Effector memory CD8-positive, alpha-beta T cell (primary cell): ENCODE results near the gene MAB21L3.
"Not testable (repeated sequence)": the region's sequence is repeated elsewhere in the genome, so short reads cannot be mapped to it uniquely, and the experiment has no call there.

Experiments used
- ATAC-seq: fragments of 150-1000 bp; cut with Tn5 transposase; replicated peaks from 2 replicates; pipeline ENCODE4 v1.10.0; 2021; ENCODE audit warnings: mild to moderate bottlenecking, moderate library complexity
- DNase-seq, 3 experiments: peaks; one replicate each; pipeline ENCODE4 v3.0.0; 2021
- H3K27ac Mint-ChIP-seq, 2 donors: one replicate each; pipeline ENCODE4 v1.8.0; 2022; ENCODE audit warnings: mild to moderate bottlenecking in 2 of 2, mixed read lengths in 2 of 2, moderate library complexity in 2 of 2
- H3K27me3 Mint-ChIP-seq, 2 donors: one replicate each; pipeline ENCODE4 v1.8.0; 2022; ENCODE audit warnings: mixed read lengths in 2 of 2
- H3K36me3 Mint-ChIP-seq: one replicate; pipeline ENCODE4 v1.8.0; 2022; ENCODE audit warnings: mild to moderate bottlenecking, moderate library complexity, mixed read lengths; ENCODE audit not compliant: insufficient read depth
- H3K4me1 Mint-ChIP-seq, 2 donors: one replicate each; pipeline ENCODE4 v1.8.0; 2022; ENCODE audit warnings: low read depth in 2 of 2, mixed read lengths in 2 of 2
- H3K4me3 Mint-ChIP-seq, 2 donors: one replicate each; pipeline ENCODE4 v1.8.0; 2022; ENCODE audit warnings: mild to moderate bottlenecking in 2 of 2, mixed read lengths in 2 of 2, moderate library complexity in 2 of 2
- H3K9me3 Mint-ChIP-seq, 2 donors: one replicate each; pipeline ENCODE4 v1.8.0; 2022; ENCODE audit warnings: mixed read lengths in 2 of 2

The MAB21L3 gene

GRCh38 chr1:116131866-116132605 lies 20.8 kb downstream of the MAB21L3 start:
- DNase-seq: no peak
- Mint-ChIP-seq H3K27me3 (peaks cover 18 to 30% of the 10 kb centered on the region in 2 donors), H3K27ac (no peak overlapping the region), H3K36me3 (no peaks in the 10 kb centered on the region), H3K4me3 (no peak overlapping the region), H3K4me1 (peaks cover 0 to 5% of the 10 kb centered on the region in 2 donors), H3K9me3 (no peaks in the 10 kb centered on the region)
- ATAC-seq: no peak

- Mint-ChIP-seq H3K9me3 (no peaks in the 10 kb centered on the region), H3K4me1 (peaks cover under 1 to 2% of the 10 kb centered on the region in 2 donors), H3K4me3 (no peak overlapping the region), H3K27ac (no peak overlapping the region), H3K36me3 (no peaks in the 10 kb centered on the region), H3K27me3 (peaks cover 18 to 25% of the 10 kb centered on the region in 2 donors)
- no peak for ATAC-seq
- DNase-seq: no peak
These were observed 22.7 kb downstream of the MAB21L3 start for GRCh38 chr1:116133696-116134475.

- DNase-seq (no peak), ATAC-seq (no peak)
- Mint-ChIP-seq H3K4me1 (peaks cover 3 to 6% of the 10 kb centered on the region in 2 donors), H3K27me3 (peaks cover 16 to 19% of the 10 kb centered on the region in 2 donors), H3K36me3 (no peaks in the 10 kb centered on the region), H3K27ac (no peak overlapping the region), H3K9me3 (no peaks in the 10 kb centered on the region), H3K4me3 (no peak overlapping the region)
These were observed 23.2 kb downstream of the MAB21L3 start for GRCh38 chr1:116134476-116134773.

- ATAC-seq (no peak), DNase-seq (no peak)
- Mint-ChIP-seq H3K27me3 (peaks cover 12 to 14% of the 10 kb centered on the region in 2 donors), H3K4me1 (peaks cover 3 to 6% of the 10 kb centered on the region in 2 donors), H3K36me3 (no peaks in the 10 kb centered on the region), H3K9me3 (no peaks in the 10 kb centered on the region), H3K27ac (no peak overlapping the region), H3K4me3 (peak overlapping the region; percentile 6 to 63)
These were observed 27.1 kb downstream of the MAB21L3 start for GRCh38 chr1:116138277-116138792.

- peaks cover 3 to 6% of the 10 kb centered on the region in 2 donors for H3K4me1 Mint-ChIP-seq
- no peak for DNase-seq
- no peaks in the 10 kb centered on the region for H3K36me3 Mint-ChIP-seq
- H3K4me3 Mint-ChIP-seq: peak overlapping the region in 1 of 2 donors; percentile 64
- H3K27me3 Mint-ChIP-seq: peaks cover 2 to 17% of the 10 kb centered on the region in 2 donors
- peak overlapping the region in 1 of 2 donors; percentile 83 for H3K27ac Mint-ChIP-seq
- H3K9me3 Mint-ChIP-seq: peaks cover 0 to 3% of the 10 kb centered on the region in 2 donors
- ATAC-seq: no peak
These were observed 28.5 kb downstream of the MAB21L3 start for GRCh38 chr1:116139592-116140134.

- peaks cover 21 to 22% of the 10 kb centered on the region in 2 donors for H3K27me3 Mint-ChIP-seq
- DNase-seq: no peak
- peaks cover 0 to 3% of the 10 kb centered on the region in 2 donors for H3K9me3 Mint-ChIP-seq
- no peaks in the 10 kb centered on the region for H3K36me3 Mint-ChIP-seq
- peaks cover 1 to 3% of the 10 kb centered on the region in 2 donors for H3K4me1 Mint-ChIP-seq
- no peak for ATAC-seq
- H3K4me3 Mint-ChIP-seq: no peak overlapping the region
- H3K27ac Mint-ChIP-seq: no peak overlapping the region
These were observed 33.0 kb downstream of the MAB21L3 start for GRCh38 chr1:116144151-116144550.

GRCh38 chr1:116146447-116147113 lies 35.4 kb downstream of the MAB21L3 start:
- not testable (repeated sequence) for H3K9me3 Mint-ChIP-seq, H3K36me3 Mint-ChIP-seq, DNase-seq, H3K4me1 Mint-ChIP-seq, H3K4me3 Mint-ChIP-seq, ATAC-seq
- H3K27ac Mint-ChIP-seq: peak overlapping the region in 1 of 2 donors; percentile 22
- H3K27me3 Mint-ChIP-seq: peaks cover 21 to 23% of the 10 kb centered on the region in 2 donors

- Mint-ChIP-seq H3K4me3 (no peak overlapping the region), H3K9me3 (peaks cover 0 to 3% of the 10 kb centered on the region in 2 donors), H3K27ac (peak overlapping the region in 1 of 2 donors; percentile 22), H3K4me1 (peaks cover 3 to 7% of the 10 kb centered on the region in 2 donors), H3K36me3 (peaks cover 3% of the 10 kb centered on the region), H3K27me3 (peaks cover 21 to 23% of the 10 kb centered on the region in 2 donors)
- DNase-seq (no peak), ATAC-seq (no peak)
These were observed 35.9 kb downstream of the MAB21L3 start for GRCh38 chr1:116147114-116147510.

GRCh38 chr1:116147972-116148371 lies 36.8 kb downstream of the MAB21L3 start:
- Mint-ChIP-seq H3K27me3 (peaks cover 21 to 23% of the 10 kb centered on the region in 2 donors), H3K9me3 (peaks cover 0 to 3% of the 10 kb centered on the region in 2 donors), H3K36me3 (peaks cover 3% of the 10 kb centered on the region), H3K4me1 (peaks cover 3 to 7% of the 10 kb centered on the region in 2 donors), H3K4me3 (no peak overlapping the region), H3K27ac (no peak overlapping the region)
- ATAC-seq: no peak
- no peak for DNase-seq

- Mint-ChIP-seq H3K4me3 (no peak overlapping the region), H3K9me3 (peaks cover 0 to 3% of the 10 kb centered on the region in 2 donors), H3K4me1 (peaks cover 3 to 7% of the 10 kb centered on the region in 2 donors), H3K27me3 (peaks cover 11 to 23% of the 10 kb centered on the region in 2 donors), H3K27ac (no peak overlapping the region), H3K36me3 (peaks cover 3% of the 10 kb centered on the region)
- ATAC-seq: no peak
- no peak for DNase-seq
These were observed 37.8 kb downstream of the MAB21L3 start for GRCh38 chr1:116148967-116149366.

GRCh38 chr1:116150368-116150767 lies 39.2 kb downstream of the MAB21L3 start:
- peaks cover 3% of the 10 kb centered on the region for H3K36me3 Mint-ChIP-seq
- DNase-seq: no peak
- H3K9me3 Mint-ChIP-seq: no peaks in the 10 kb centered on the region
- no peak overlapping the region for H3K27ac Mint-ChIP-seq
- peaks cover 3 to 7% of the 10 kb centered on the region in 2 donors for H3K4me1 Mint-ChIP-seq
- no peak overlapping the region for H3K4me3 Mint-ChIP-seq
- ATAC-seq: no peak
- H3K27me3 Mint-ChIP-seq: peaks cover 5 to 21% of the 10 kb centered on the region in 2 donors

- H3K36me3 Mint-ChIP-seq: peaks cover 3% of the 10 kb centered on the region
- peak overlapping the region; percentile 65 to 87 for H3K27ac Mint-ChIP-seq
- ATAC-seq: peak; percentile 94
These were observed 40.8 kb downstream of the MAB21L3 start for GRCh38 chr1:116151739-116152576.

More at GRCh38 chr1:116151739-116152576, 40.8 kb downstream of the MAB21L3 start:
- Mint-ChIP-seq H3K27me3 (peaks cover 0 to 14% of the 10 kb centered on the region in 2 donors), H3K4me1 (peaks cover 3 to 5% of the 10 kb centered on the region in 2 donors), H3K9me3 (no peaks in the 10 kb centered on the region), H3K4me3 (peak overlapping the region; percentile 71 to 72)
- peak; percentile 75 to 78 (median 76) for DNase-seq
